Measurements from ENCODE around the gene EBF3.

GRCh38 chr10:129960481-129961156 lies 3.5 kb downstream of the EBF3 start:
- no peak for TF ChIP-seq USF1 (IDR thresholded peaks at IDR 0.05)
- TF ChIP-seq RAD21 (IDR thresholded peaks at IDR 0.05; ENCODE audit: low read depth) = no peak
- TF ChIP-seq EP300 (IDR thresholded peaks at IDR 0.05; ENCODE audit: borderline replicate concordance) = no peak
- TF ChIP-seq TEAD4 (IDR thresholded peaks at IDR 0.05) = no peak
- TF ChIP-seq MAX (IDR thresholded peaks at IDR 0.05) = no peak
- no peak for TF ChIP-seq YY1 (IDR thresholded peaks at IDR 0.05; ENCODE audit: low read depth)

All from Ishikawa (cell line).